ENCODE results near the gene PHAX. TPM values are rescaled to one million over a fixed set of nuclear protein-coding genes. Genes with fewer than 3 reads are reported as not detected.

Gene PHAX
- total RNA-seq, 1 experiment from 2014 or later = 30.6 TPM

- CTCF ChIA-PET = interaction anchor here (0.6 kb wide), 3 partner anchors 50 to 833 kb away, joined by 5 to 16 read pairs (median 10); no protein-coding TSS in a partner anchor
Measured at GRCh38 chr5:126673477-126673876, 72.7 kb downstream of the PHAX start.

GRCh38 chr5:126674145-126674544, 73.4 kb downstream of the PHAX start:
- CTCF ChIA-PET = interaction anchor here (0.6 to 0.7 kb wide), 4 partner anchors 49 to 832 kb away, joined by 3 to 16 read pairs (median 8); no protein-coding TSS in a partner anchor
- no peak overlapping the region for H2AFZ ChIP-seq

More at GRCh38 chr5:126673477-126673876, 72.7 kb downstream of the PHAX start:
- Histone ChIP-seq H3K4me1 (replicated peaks; ENCODE audit: insufficient read depth) (no peaks in the 10 kb centered on the region), H3K27ac (no peak overlapping the region), H3K27me3 (ENCODE audit: insufficient read depth, low read depth) (no peaks in the 10 kb centered on the region), H4K20me1 (ENCODE audit: insufficient read depth) (no peaks in the 10 kb centered on the region), H3K9me3 (ENCODE audit: insufficient read depth, low read depth) (no peaks in the 10 kb centered on the region), H3K4me2 (no peak overlapping the region), H3K79me2 (ENCODE audit: low read depth) (no peaks in the 10 kb centered on the region), H3K9me2 (ENCODE audit: insufficient read depth) (no peaks in the 10 kb centered on the region), H2AFZ (0 out of 2 replicates have a peak overlapping the region, but pooled peaks have one; percentile 22), H3K36me3 (ENCODE audit: low read depth) (no peaks in the 10 kb centered on the region), H3F3A (ENCODE audit: insufficient read depth, low read depth) (no peaks in the 10 kb centered on the region), H3K4me3 (no peak overlapping the region)
- no peak for DNase-seq
- TF ChIP-seq CTCF (conservative IDR thresholded peaks at IDR 0.05) = no peak
- no peak for TF ChIP-seq EZH2 (IDR thresholded peaks at IDR 0.05; ENCODE audit: low read depth)
- POLR2A ChIA-PET (ENCODE audit: unreplicated experiment) = no interaction called here
- intact Hi-C loops (cut with micrococcal nuclease; ENCODE audit: unreplicated experiment) = no loop called here
- BruUV-seq (replicated peaks) = no TSS peak

GRCh38 chr5:126675338-126675737, 74.6 kb downstream of the PHAX start:
- no peaks in the 10 kb centered on the region for H3K9me2 ChIP-seq (ENCODE audit: insufficient read depth)
- H3K4me3 ChIP-seq = no peak overlapping the region
- ChIA-PET CTCF (interaction anchor here (0.6 kb wide), 2 partner anchors 106 to 656 kb away, joined by 3 read pairs; no protein-coding TSS in a partner anchor), POLR2A (ENCODE audit: unreplicated experiment) (no interaction called here)
- no peak for DNase-seq
- H3F3A ChIP-seq (ENCODE audit: insufficient read depth, low read depth) = no peaks in the 10 kb centered on the region
- H2AFZ ChIP-seq = no peak overlapping the region
- no peak overlapping the region for H3K4me2 ChIP-seq
- no peak for TF ChIP-seq CTCF (conservative IDR thresholded peaks at IDR 0.05)
- TF ChIP-seq EZH2 (IDR thresholded peaks at IDR 0.05; ENCODE audit: low read depth) = no peak
- H3K27me3 ChIP-seq (ENCODE audit: insufficient read depth, low read depth) = no peaks in the 10 kb centered on the region
- no peaks in the 10 kb centered on the region for H3K9me3 ChIP-seq (ENCODE audit: insufficient read depth, low read depth)
- H4K20me1 ChIP-seq (ENCODE audit: insufficient read depth) = no peaks in the 10 kb centered on the region
- no peaks in the 10 kb centered on the region for H3K4me1 ChIP-seq (replicated peaks; ENCODE audit: insufficient read depth)
- H3K36me3 ChIP-seq (ENCODE audit: low read depth) = no peaks in the 10 kb centered on the region
- H3K79me2 ChIP-seq (ENCODE audit: low read depth) = no peaks in the 10 kb centered on the region
- no peak overlapping the region for H3K27ac ChIP-seq
- no TSS peak for BruUV-seq (replicated peaks)
- intact Hi-C loops (cut with micrococcal nuclease; ENCODE audit: unreplicated experiment) = loop anchor here (5.0 kb wide), 2 partner anchors 637 to 817 kb away; no protein-coding TSS in a partner anchor

More at GRCh38 chr5:126674145-126674544, 73.4 kb downstream of the PHAX start:
- Histone ChIP-seq H3F3A (ENCODE audit: insufficient read depth, low read depth) (no peaks in the 10 kb centered on the region), H3K27me3 (ENCODE audit: insufficient read depth, low read depth) (no peaks in the 10 kb centered on the region), H3K9me2 (ENCODE audit: insufficient read depth) (no peaks in the 10 kb centered on the region), H3K4me1 (replicated peaks; ENCODE audit: insufficient read depth) (no peaks in the 10 kb centered on the region), H3K27ac (no peak overlapping the region), H3K9me3 (ENCODE audit: insufficient read depth, low read depth) (no peaks in the 10 kb centered on the region), H3K4me3 (no peak overlapping the region), H4K20me1 (ENCODE audit: insufficient read depth) (no peaks in the 10 kb centered on the region), H3K79me2 (ENCODE audit: low read depth) (no peaks in the 10 kb centered on the region), H3K36me3 (ENCODE audit: low read depth) (no peaks in the 10 kb centered on the region), H3K4me2 (peak overlapping the region; percentile 34; the same call in 1 of the 2 replicates)
- no peak for TF ChIP-seq EZH2 (IDR thresholded peaks at IDR 0.05; ENCODE audit: low read depth)
- no peak for TF ChIP-seq CTCF (conservative IDR thresholded peaks at IDR 0.05)
- no peak for DNase-seq
- intact Hi-C loops (cut with micrococcal nuclease; ENCODE audit: unreplicated experiment) = no loop called here
- no TSS peak for BruUV-seq (replicated peaks)
- POLR2A ChIA-PET (ENCODE audit: unreplicated experiment) = no interaction called here
